SK-N-SH treated with all-trans-retinoic acid at 6 μM for 48 hours (cell line): ENCODE results near the gene CBLB.

Source experiments
- GLIS3 ChIP-seq: fragments of 250-450 bp; sonication (Bioruptor Pico); IDR thresholded peaks from 2 replicates; pipeline ENCODE4 v1.5.0; 2020; ENCODE audit warnings: mild to moderate bottlenecking, moderate library complexity
- OSR1 ChIP-seq: fragments of 250-450 bp; sonication (Bioruptor Pico); IDR thresholded peaks from 2 replicates; pipeline ENCODE4 v1.8.0; 2022; ENCODE audit warnings: moderate library complexity, mild to moderate bottlenecking, inconsistent platforms
- RARB ChIP-seq: fragments of 250-450 bp; sonication (Bioruptor Pico); IDR thresholded peaks from 2 replicates; pipeline ENCODE4 v1.8.0; 2021; ENCODE audit warnings: mild to moderate bottlenecking, moderate library complexity
- SNAI2 ChIP-seq: fragments of 250-450 bp; sonication (Bioruptor Pico); IDR thresholded peaks from 2 replicates; pipeline ENCODE4 v1.5.0; 2020; ENCODE audit warnings: mild to moderate bottlenecking, moderate library complexity
- TCF4 ChIP-seq: fragments of 250-450 bp; sonication (Bioruptor Pico); IDR thresholded peaks from 2 replicates; pipeline ENCODE4 v1.8.0; 2021; ENCODE audit warnings: mild to moderate bottlenecking, moderate library complexity, borderline replicate concordance
- ZC3H10 ChIP-seq: fragments of 250-450 bp; sonication (Bioruptor Pico); IDR thresholded peaks from 2 replicates; pipeline ENCODE4 v1.5.1; 2021; ENCODE audit warnings: mild to moderate bottlenecking, moderate library complexity
- ZNF565 ChIP-seq: fragments of 450-650 bp; formaldehyde crosslinking; conservative IDR thresholded peaks from 2 replicates; pipeline ENCODE4 v1.5.0; 2020; ENCODE audit warnings: low read depth, mild to moderate bottlenecking, moderate library complexity
- TF ChIP-seq, protein P1 (sequence below): fragments of 250-450 bp; sonication (Bioruptor Pico); IDR thresholded peaks from 2 replicates; pipeline ENCODE4 v1.5.1; 2021; ENCODE audit warnings: mild to moderate bottlenecking, moderate library complexity
- TF ChIP-seq, protein P2 (sequence below): fragments of 250-450 bp; sonication (Bioruptor Pico); IDR thresholded peaks from 2 replicates; pipeline ENCODE4 v1.5.1; 2020; ENCODE audit warnings: low read depth, mild to moderate bottlenecking, moderate library complexity
- TF ChIP-seq, protein P3 (sequence below): fragments of 250-450 bp; sonication (Bioruptor Pico); IDR thresholded peaks from 2 replicates; pipeline ENCODE4 v1.8.0; 2021; ENCODE audit warnings: low read depth, mild to moderate bottlenecking, moderate library complexity, borderline replicate concordance
- TF ChIP-seq, protein P4 (sequence below): fragments of 250-450 bp; sonication (Bioruptor Pico); IDR thresholded peaks from 2 replicates; pipeline ENCODE4 v1.8.0; 2020; ENCODE audit warnings: mild to moderate bottlenecking, moderate library complexity, borderline replicate concordance
- TF ChIP-seq, protein P5 (sequence below): fragments of 250-450 bp; sonication (Bioruptor Pico); IDR thresholded peaks from 2 replicates; pipeline ENCODE4 v1.5.0; 2020; ENCODE audit warnings: mild to moderate bottlenecking, moderate library complexity

DNA sequence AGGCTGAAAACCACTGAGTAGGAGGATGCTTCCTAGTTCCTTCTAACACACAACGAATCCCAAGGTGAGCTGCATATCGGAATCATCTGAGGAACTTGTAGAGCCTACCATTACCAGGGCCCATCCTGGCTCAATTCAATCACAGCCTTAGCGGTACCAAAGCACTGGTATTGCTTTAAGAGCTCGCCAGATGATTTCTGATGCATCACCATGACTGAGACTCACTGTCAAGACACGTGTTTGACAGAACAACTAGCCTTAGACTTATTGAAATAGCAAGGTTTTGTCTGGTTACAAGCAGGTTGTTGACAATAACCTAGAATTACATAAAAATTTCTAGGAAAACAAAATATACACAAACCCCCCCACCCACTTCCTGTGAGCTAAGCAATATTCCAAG lies 68.5 kb downstream of the CBLB start:
- TF ChIP-seq, protein P1, sequence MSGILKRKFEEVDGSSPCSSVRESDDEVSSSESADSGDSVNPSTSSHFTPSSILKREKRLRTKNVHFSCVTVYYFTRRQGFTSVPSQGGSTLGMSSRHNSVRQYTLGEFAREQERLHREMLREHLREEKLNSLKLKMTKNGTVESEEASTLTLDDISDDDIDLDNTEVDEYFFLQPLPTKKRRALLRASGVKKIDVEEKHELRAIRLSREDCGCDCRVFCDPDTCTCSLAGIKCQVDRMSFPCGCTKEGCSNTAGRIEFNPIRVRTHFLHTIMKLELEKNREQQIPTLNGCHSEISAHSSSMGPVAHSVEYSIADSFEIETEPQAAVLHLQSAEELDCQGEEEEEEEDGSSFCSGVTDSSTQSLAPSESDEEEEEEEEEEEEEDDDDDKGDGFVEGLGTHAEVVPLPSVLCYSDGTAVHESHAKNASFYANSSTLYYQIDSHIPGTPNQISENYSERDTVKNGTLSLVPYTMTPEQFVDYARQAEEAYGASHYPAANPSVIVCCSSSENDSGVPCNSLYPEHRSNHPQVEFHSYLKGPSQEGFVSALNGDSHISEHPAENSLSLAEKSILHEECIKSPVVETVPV (CRISPR knock-in tag), result no peak
- TF ChIP-seq OSR1 (CRISPR knock-in tag) (no peak), GLIS3 (CRISPR knock-in tag) (no peak), SNAI2 (no peak), ZNF565 (no peak), RARB (no peak), ZC3H10 (CRISPR knock-in tag) (no peak), TCF4 (no peak)
- TF ChIP-seq, protein P2, sequence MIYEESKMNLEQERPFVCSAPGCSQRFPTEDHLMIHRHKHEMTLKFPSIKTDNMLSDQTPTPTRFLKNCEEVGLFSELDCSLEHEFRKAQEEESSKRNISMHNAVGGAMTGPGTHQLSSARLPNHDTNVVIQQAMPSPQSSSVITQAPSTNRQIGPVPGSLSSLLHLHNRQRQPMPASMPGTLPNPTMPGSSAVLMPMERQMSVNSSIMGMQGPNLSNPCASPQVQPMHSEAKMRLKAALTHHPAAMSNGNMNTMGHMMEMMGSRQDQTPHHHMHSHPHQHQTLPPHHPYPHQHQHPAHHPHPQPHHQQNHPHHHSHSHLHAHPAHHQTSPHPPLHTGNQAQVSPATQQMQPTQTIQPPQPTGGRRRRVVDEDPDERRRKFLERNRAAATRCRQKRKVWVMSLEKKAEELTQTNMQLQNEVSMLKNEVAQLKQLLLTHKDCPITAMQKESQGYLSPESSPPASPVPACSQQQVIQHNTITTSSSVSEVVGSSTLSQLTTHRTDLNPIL, result no peak
- TF ChIP-seq, protein P3, sequence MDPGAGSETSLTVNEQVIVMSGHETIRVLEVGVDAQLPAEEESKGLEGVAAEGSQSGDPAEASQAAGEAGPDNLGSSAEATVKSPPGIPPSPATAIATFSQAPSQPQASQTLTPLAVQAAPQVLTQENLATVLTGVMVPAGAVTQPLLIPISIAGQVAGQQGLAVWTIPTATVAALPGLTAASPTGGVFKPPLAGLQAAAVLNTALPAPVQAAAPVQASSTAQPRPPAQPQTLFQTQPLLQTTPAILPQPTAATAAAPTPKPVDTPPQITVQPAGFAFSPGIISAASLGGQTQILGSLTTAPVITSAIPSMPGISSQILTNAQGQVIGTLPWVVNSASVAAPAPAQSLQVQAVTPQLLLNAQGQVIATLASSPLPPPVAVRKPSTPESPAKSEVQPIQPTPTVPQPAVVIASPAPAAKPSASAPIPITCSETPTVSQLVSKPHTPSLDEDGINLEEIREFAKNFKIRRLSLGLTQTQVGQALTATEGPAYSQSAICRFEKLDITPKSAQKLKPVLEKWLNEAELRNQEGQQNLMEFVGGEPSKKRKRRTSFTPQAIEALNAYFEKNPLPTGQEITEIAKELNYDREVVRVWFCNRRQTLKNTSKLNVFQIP, result no peak
- TF ChIP-seq, protein P4, sequence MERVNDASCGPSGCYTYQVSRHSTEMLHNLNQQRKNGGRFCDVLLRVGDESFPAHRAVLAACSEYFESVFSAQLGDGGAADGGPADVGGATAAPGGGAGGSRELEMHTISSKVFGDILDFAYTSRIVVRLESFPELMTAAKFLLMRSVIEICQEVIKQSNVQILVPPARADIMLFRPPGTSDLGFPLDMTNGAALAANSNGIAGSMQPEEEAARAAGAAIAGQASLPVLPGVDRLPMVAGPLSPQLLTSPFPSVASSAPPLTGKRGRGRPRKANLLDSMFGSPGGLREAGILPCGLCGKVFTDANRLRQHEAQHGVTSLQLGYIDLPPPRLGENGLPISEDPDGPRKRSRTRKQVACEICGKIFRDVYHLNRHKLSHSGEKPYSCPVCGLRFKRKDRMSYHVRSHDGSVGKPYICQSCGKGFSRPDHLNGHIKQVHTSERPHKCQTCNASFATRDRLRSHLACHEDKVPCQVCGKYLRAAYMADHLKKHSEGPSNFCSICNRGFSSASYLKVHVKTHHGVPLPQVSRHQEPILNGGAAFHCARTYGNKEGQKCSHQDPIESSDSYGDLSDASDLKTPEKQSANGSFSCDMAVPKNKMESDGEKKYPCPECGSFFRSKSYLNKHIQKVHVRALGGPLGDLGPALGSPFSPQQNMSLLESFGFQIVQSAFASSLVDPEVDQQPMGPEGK (CRISPR knock-in tag), result no peak
- TF ChIP-seq, protein P5, sequence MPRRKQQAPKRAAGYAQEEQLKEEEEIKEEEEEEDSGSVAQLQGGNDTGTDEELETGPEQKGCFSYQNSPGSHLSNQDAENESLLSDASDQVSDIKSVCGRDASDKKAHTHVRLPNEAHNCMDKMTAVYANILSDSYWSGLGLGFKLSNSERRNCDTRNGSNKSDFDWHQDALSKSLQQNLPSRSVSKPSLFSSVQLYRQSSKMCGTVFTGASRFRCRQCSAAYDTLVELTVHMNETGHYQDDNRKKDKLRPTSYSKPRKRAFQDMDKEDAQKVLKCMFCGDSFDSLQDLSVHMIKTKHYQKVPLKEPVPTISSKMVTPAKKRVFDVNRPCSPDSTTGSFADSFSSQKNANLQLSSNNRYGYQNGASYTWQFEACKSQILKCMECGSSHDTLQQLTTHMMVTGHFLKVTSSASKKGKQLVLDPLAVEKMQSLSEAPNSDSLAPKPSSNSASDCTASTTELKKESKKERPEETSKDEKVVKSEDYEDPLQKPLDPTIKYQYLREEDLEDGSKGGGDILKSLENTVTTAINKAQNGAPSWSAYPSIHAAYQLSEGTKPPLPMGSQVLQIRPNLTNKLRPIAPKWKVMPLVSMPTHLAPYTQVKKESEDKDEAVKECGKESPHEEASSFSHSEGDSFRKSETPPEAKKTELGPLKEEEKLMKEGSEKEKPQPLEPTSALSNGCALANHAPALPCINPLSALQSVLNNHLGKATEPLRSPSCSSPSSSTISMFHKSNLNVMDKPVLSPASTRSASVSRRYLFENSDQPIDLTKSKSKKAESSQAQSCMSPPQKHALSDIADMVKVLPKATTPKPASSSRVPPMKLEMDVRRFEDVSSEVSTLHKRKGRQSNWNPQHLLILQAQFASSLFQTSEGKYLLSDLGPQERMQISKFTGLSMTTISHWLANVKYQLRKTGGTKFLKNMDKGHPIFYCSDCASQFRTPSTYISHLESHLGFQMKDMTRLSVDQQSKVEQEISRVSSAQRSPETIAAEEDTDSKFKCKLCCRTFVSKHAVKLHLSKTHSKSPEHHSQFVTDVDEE (CRISPR knock-in tag), result no peak
